Spleen (tissue), 7 donors: ENCODE measurements around the gene NFATC1.

Source experiments
- CTCF ChIP-seq, 11 experiments: fragments of 200-600 bp in 7 of 11; fragments of 450-650 bp in 4 of 11; sonication (generic) in 4 of 11; IDR thresholded peaks in 8 of 11; conservative IDR thresholded peaks in 3 of 11; 1 replicate in 7 of 11; 2 replicates in 4 of 11; pipeline versions ENCODE4 v1.4.0 to v1.8.0; 2016 to 2021; ENCODE audit warnings: antibody characterized with exemption in 11 of 11, inconsistent platforms in 4 of 11, mild to moderate bottlenecking in 1 of 11
- POLR2A ChIP-seq, 3 donors: fragments of 450-650 bp; IDR thresholded peaks; one replicate each; pipeline ENCODE4 v1.5.1; 2017; ENCODE audit warnings: antibody characterized with exemption in 3 of 3, mild to moderate bottlenecking in 1 of 3
- POLR2AphosphoS5 ChIP-seq, 3 donors: sonication (generic); formaldehyde crosslinking; IDR thresholded peaks; one replicate each; pipeline ENCODE4 v1.5.1; 2017; ENCODE audit warnings: antibody characterized with exemption in 3 of 3
- donor health status: DM: no; HTN: no; CAD: no; lungs with moderate emphysema.
- donor health status: DM: no; HTN: no; CAD: no.
- donor health status: DM: no; HTN: no; CAD: no.

- TF ChIP-seq CTCF (IDR thresholded peaks at IDR 0.05 in 8 of 11, conservative IDR thresholded peaks at IDR 0.05 in 3 of 11) (no peak), POLR2AphosphoS5 (IDR thresholded peaks at IDR 0.05) (no peak), POLR2A (IDR thresholded peaks at IDR 0.05) (no peak)
Observed at GRCh38 chr18:79471046-79471445, 75.3 kb downstream of the NFATC1 start.
